Measurements from ENCODE around the gene FAM217B.

Gene FAM217B, protein sequence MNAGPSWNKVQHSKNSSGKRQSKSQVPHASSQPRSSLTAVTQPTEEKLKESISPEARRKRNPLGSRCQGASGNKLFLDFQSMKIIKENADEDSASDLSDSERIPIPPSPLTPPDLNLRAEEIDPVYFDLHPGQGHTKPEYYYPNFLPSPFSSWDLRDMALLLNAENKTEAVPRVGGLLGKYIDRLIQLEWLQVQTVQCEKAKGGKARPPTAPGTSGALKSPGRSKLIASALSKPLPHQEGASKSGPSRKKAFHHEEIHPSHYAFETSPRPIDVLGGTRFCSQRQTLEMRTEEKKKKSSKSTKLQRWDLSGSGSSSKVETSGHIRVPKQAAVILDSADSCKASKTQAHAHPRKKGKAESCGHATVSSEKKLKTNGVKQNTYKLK

DNA sequence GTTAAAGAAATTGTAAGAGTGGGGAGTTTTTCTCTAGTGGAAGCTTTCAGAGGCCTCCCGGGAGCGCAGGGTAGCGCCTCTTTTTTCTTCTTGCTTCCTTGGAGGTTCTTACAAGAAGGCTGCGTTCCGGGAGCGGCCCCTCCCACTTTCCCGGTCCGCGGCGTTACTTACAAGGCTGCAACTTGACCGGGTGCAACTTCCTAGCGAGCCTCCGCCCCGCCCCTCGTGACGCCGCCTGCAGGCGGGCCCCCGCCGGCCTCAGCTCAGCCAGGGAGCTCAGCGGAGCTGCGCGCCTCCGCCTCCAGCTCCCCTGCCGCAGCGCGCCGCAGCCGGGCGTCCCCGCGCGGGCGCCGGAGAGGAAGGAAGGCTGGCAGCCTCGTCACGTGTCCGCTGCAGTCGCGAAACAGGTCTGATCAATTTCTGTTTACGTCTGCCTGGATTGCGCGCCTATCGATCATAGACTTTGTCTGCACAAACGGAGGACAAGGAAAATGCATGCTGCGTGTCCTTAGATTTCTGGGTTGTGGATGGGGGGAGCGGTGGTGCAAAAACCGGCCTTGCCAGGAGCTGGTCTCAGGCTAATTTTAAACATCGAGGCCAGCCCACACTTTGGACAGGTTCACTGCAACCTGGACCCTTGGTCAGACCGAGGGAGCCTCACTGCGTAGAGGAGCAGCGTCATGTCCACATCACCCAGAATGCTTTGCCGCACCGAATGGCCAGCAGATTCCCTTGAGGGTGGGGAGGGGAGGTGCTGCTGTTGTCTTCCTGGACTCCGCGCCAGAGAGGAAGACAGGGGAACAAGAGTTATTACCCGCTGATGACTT lies at the start of gene FAM217B, which contains the start of gene PPP1R3D:
FAM217B (plus strand) TSS at position 261 of the 827 bp plus-strand sequence. CDS start 3,555 bp downstream, outside the sequence.
PPP1R3D (minus strand) TSS at position 177 of the 827 bp plus-strand sequence. CDS start 374 bp downstream, outside the sequence.
- Mint-ChIP-seq H3K36me3 (ENCODE audit: low read depth) (peaks cover 25% of the 10 kb centered on the region), H3K27me3 (ENCODE audit: low read depth) (no peaks in the 10 kb centered on the region), H3K9me3 (no peaks in the 10 kb centered on the region), H3K4me3 (peak within 1 kb of the TSS; percentile 98), H3K27ac (peak within 1 kb of the TSS; percentile 98), H3K4me1 (ENCODE audit: low read depth) (peaks cover 32% of the 10 kb centered on the region)

DNA sequence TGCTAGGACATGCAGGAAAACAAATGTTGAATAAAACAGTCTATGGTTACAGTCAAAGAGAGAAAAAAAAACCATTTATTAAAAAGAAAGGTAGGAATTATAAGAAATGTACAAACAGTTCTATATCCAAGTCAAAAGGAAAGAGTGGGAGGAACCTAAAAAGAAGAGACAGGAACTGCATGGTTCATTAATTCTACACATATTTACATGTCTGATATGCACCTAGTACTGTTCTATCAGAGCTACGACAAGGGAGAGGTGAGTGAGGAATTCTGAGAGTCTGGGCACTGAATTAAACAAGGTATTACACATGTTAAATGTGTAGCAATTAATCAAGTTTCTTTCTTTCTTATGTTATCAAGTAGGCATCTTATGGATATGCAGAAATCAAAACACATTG lies 48.6 kb upstream of the FAM217B start:
- no peak overlapping the region for H3K27ac Mint-ChIP-seq
- H3K4me1 Mint-ChIP-seq (ENCODE audit: low read depth): no peaks in the 10 kb centered on the region
- peaks cover 4% of the 10 kb centered on the region for H3K27me3 Mint-ChIP-seq (ENCODE audit: low read depth)
- no peaks in the 10 kb centered on the region for H3K36me3 Mint-ChIP-seq (ENCODE audit: low read depth)
- no peak overlapping the region for H3K4me3 Mint-ChIP-seq
- H3K9me3 Mint-ChIP-seq: no peaks in the 10 kb centered on the region

DNA sequence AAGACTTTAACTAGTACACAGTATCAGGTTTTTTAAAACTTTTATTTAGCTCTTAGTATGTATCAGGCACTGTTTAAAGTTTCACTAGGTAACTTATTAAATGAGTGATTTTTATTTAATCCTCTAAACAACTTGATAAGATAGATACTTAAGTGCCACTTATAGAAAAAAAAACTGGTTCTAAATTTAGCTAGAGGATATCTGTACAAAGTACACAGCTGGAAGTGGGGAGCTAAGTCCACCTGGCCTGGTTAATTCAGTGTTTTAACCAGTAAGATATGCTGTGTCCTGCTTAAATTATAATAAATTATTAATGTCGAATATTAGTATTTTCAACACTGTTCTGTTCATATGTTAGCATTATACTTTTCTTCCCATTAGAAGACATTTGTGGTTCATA lies 44.3 kb upstream of the FAM217B start:
- no peaks in the 10 kb centered on the region for H3K4me1 Mint-ChIP-seq (ENCODE audit: low read depth)
- peaks cover 4% of the 10 kb centered on the region for H3K27me3 Mint-ChIP-seq (ENCODE audit: low read depth)
- H3K4me3 Mint-ChIP-seq: no peak overlapping the region
- no peaks in the 10 kb centered on the region for H3K9me3 Mint-ChIP-seq
- H3K27ac Mint-ChIP-seq: no peak overlapping the region
- no peaks in the 10 kb centered on the region for H3K36me3 Mint-ChIP-seq (ENCODE audit: low read depth)

DNA sequence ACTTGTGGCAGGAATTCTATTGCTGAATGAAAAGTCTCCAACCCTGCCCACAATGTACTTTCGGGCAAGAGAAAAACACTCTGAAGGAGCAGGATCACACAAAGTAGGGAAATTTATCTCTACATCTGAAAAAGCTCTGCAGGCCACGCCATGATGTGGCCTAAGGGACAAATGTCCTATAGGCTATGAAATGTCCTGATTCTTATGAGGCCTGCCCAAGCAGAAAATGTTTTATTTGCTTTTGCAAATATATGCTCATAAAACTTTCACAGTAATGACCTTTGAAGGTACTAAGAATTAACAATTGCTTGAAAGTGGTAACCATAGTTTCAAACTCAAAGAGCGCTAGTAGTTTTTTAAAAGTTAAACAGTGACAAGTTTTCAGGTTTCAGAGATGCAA lies 37.7 kb upstream of the FAM217B start:
- no peaks in the 10 kb centered on the region for H3K36me3 Mint-ChIP-seq (ENCODE audit: low read depth)
- H3K9me3 Mint-ChIP-seq: no peaks in the 10 kb centered on the region
- H3K4me1 Mint-ChIP-seq (ENCODE audit: low read depth): no peaks in the 10 kb centered on the region
- H3K27ac Mint-ChIP-seq: no peak overlapping the region
- no peak overlapping the region for H3K4me3 Mint-ChIP-seq
- H3K27me3 Mint-ChIP-seq (ENCODE audit: low read depth): peaks cover 13% of the 10 kb centered on the region

DNA sequence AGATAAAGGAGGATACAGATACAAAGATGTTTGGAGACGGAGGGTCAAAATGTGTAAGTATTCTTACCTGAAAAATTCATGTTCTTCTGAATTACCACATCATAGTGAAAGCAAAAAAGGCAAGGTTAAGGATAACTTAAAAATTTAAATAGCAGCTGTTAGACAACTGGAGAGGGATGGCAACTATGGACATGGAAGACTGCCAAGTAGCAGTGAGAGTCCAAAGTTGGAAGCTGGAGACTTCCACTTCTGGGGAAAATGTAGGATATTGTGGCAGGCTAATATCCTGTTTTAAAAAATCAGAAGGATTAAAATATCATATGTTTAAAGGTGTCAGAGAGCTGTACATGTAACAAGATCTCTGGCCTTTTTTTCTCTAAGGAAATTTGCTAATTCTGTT lies 36.6 kb upstream of the FAM217B start:
- H3K36me3 Mint-ChIP-seq (ENCODE audit: low read depth): no peaks in the 10 kb centered on the region
- no peak overlapping the region for H3K27ac Mint-ChIP-seq
- no peak overlapping the region for H3K4me3 Mint-ChIP-seq
- H3K9me3 Mint-ChIP-seq: no peaks in the 10 kb centered on the region
- H3K27me3 Mint-ChIP-seq (ENCODE audit: low read depth): peaks cover 13% of the 10 kb centered on the region
- H3K4me1 Mint-ChIP-seq (ENCODE audit: low read depth): no peaks in the 10 kb centered on the region

DNA sequence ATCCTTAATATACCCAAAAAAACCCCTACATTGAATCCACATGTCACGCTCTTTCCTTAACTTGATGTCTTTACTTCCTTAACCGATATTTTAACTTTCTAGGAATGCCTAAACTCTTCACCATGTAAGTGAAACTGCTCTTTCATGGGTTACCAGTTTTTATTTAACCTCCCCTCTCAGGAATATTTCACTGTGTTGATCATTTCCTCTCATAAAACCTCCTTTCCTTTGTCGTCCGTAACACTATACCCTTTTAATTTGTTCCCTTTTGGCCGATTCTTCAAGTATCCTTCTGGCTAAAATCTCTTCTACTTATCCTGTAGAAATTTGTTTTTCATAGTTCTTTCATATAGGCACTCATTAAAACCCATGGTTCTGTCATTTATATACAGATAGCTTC lies 31.3 kb upstream of the FAM217B start:
- Mint-ChIP-seq H3K27me3 (ENCODE audit: low read depth) (peaks cover 11% of the 10 kb centered on the region), H3K9me3 (no peaks in the 10 kb centered on the region), H3K27ac (no peak overlapping the region), H3K36me3 (ENCODE audit: low read depth) (no peaks in the 10 kb centered on the region), H3K4me1 (ENCODE audit: low read depth) (no peaks in the 10 kb centered on the region), H3K4me3 (no peak overlapping the region)

DNA sequence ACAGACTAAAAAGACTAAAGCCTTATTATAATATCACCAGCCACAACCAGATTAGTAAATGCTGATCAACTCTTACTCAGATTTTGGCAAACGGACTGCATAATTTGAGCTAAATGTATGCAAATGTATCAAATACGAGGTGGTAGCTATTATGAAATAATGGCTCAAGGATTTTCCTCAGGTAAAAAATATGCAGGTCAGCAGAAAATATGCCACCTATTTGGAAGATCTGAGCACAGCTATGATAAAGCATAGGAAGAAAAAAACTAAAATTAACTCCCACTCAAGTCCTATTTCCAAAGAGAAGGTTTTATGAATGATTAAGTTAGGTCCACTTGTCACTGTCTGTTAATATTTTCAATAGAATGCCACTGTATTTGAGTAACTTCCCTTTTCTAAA lies 29.1 kb upstream of the FAM217B start:
- H3K27ac Mint-ChIP-seq: no peak overlapping the region
- H3K36me3 Mint-ChIP-seq (ENCODE audit: low read depth): no peaks in the 10 kb centered on the region
- H3K9me3 Mint-ChIP-seq: no peaks in the 10 kb centered on the region
- no peak overlapping the region for H3K4me3 Mint-ChIP-seq
- H3K27me3 Mint-ChIP-seq (ENCODE audit: low read depth): peaks cover 6% of the 10 kb centered on the region
- no peaks in the 10 kb centered on the region for H3K4me1 Mint-ChIP-seq (ENCODE audit: low read depth)

DNA sequence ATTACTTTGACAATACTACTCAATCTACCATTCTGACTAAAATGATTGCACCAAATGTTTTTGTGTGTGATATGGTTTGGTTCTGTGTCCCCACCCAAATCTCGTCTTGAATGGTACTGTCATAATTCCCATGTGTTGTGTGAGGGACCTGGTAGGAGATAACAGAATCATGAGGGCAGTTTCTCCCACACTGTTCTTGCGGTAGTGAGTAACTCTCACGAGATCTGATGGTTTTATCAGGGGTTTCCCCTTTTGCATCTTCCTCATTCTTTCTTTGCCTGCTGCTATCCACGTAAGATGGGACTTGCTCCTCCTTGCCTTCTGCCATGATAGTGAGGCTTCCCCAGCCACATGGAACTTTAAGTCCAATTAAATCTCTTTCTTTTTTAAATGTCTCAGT lies 27.6 kb upstream of the FAM217B start:
- H3K9me3 Mint-ChIP-seq: no peaks in the 10 kb centered on the region
- H3K36me3 Mint-ChIP-seq (ENCODE audit: low read depth): no peaks in the 10 kb centered on the region
- peaks cover 6% of the 10 kb centered on the region for H3K27me3 Mint-ChIP-seq (ENCODE audit: low read depth)
- H3K4me3 Mint-ChIP-seq: no peak overlapping the region
- H3K4me1 Mint-ChIP-seq (ENCODE audit: low read depth): no peaks in the 10 kb centered on the region
- no peak overlapping the region for H3K27ac Mint-ChIP-seq

DNA sequence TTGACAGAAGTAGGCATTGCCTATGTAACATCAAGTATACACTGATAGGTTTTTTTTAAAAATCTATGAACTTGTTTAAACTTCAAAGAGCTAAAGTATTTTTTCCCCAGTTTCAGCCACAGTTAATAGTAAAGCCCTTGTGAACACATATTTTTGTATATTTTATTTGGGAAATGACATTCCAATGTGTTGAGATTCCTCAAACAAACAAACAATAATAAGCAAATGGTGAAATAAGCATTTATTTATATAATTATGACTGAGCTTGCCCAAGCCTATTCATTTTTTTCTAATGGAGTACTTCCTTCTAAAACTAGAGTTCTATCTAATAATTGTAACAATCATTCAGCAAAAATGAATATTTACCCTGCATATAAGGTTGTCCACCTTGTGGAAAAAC lies 19.2 kb upstream of the FAM217B start:
- Mint-ChIP-seq H3K4me3 (no peak overlapping the region), H3K27ac (no peak overlapping the region), H3K9me3 (no peaks in the 10 kb centered on the region), H3K27me3 (ENCODE audit: low read depth) (peaks cover 28% of the 10 kb centered on the region), H3K4me1 (ENCODE audit: low read depth) (no peaks in the 10 kb centered on the region), H3K36me3 (ENCODE audit: low read depth) (no peaks in the 10 kb centered on the region)

DNA sequence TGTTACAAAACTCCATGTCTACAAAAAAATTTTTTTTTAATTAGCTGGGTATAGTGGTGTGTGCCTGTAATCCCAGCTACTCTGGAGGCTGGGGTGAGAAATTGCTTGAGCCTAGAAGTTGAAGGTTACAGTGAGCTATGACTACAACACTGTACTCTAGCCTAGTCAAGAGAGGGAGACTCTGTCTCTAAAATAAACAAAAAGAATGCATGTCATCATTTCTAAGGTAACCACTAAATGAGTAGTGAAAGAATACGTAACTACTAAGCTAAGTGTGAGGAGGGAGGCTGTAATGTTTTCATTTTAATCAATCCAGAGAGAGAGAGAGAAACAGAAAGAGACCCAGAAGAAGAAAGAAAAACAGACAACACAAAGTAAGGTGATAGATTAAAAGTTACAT lies 16.7 kb upstream of the FAM217B start:
- no peaks in the 10 kb centered on the region for H3K9me3 Mint-ChIP-seq
- H3K36me3 Mint-ChIP-seq (ENCODE audit: low read depth): no peaks in the 10 kb centered on the region
- H3K27ac Mint-ChIP-seq: no peak overlapping the region
- no peaks in the 10 kb centered on the region for H3K4me1 Mint-ChIP-seq (ENCODE audit: low read depth)
- peaks cover 31% of the 10 kb centered on the region for H3K27me3 Mint-ChIP-seq (ENCODE audit: low read depth)
- H3K4me3 Mint-ChIP-seq: no peak overlapping the region

DNA sequence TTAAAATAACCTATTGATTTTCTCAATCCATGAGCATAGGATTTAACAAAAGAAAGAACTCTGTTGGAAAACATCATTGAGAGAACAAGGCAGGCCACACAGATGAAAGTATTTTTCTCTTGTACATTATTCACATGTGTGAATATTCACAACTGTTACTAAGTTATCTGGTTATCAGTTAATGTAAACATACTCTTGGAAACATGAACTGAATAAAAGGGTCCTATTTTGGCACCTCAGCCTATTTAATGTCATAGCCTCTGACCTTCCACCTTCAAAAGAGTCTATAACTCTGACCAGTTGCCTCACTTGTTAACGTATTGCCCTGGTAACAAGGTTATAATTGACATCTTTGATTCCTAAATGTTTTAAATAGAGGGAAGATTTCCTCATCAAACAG lies 14.8 kb upstream of the FAM217B start:
- no peak overlapping the region for H3K27ac Mint-ChIP-seq
- no peaks in the 10 kb centered on the region for H3K9me3 Mint-ChIP-seq
- H3K27me3 Mint-ChIP-seq (ENCODE audit: low read depth): peaks cover 31% of the 10 kb centered on the region
- H3K4me1 Mint-ChIP-seq (ENCODE audit: low read depth): no peaks in the 10 kb centered on the region
- no peak overlapping the region for H3K4me3 Mint-ChIP-seq
- H3K36me3 Mint-ChIP-seq (ENCODE audit: low read depth): no peaks in the 10 kb centered on the region

DNA sequence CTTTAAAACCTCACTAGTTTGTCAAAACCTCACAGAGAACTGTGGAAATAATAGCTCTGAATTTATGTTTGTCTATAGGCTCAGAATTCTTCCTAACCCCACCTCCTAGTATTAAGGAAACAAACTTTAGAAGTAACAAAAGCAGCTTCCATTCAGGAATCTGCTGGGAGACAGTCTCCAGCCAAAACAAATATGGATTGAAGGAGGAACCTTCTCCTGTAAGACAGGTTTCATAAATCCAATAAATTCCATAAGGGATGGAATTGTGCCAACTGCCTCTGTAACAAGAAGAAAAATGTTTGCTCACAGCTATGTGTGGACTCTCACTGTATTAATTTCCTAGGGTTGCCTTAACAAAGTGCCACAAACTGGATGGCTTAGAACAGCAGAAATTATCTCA lies 14.3 kb upstream of the FAM217B start:
- Mint-ChIP-seq H3K27me3 (ENCODE audit: low read depth) (peaks cover 31% of the 10 kb centered on the region), H3K4me1 (ENCODE audit: low read depth) (no peaks in the 10 kb centered on the region), H3K27ac (no peak overlapping the region), H3K4me3 (no peak overlapping the region), H3K36me3 (ENCODE audit: low read depth) (no peaks in the 10 kb centered on the region), H3K9me3 (no peaks in the 10 kb centered on the region)

DNA sequence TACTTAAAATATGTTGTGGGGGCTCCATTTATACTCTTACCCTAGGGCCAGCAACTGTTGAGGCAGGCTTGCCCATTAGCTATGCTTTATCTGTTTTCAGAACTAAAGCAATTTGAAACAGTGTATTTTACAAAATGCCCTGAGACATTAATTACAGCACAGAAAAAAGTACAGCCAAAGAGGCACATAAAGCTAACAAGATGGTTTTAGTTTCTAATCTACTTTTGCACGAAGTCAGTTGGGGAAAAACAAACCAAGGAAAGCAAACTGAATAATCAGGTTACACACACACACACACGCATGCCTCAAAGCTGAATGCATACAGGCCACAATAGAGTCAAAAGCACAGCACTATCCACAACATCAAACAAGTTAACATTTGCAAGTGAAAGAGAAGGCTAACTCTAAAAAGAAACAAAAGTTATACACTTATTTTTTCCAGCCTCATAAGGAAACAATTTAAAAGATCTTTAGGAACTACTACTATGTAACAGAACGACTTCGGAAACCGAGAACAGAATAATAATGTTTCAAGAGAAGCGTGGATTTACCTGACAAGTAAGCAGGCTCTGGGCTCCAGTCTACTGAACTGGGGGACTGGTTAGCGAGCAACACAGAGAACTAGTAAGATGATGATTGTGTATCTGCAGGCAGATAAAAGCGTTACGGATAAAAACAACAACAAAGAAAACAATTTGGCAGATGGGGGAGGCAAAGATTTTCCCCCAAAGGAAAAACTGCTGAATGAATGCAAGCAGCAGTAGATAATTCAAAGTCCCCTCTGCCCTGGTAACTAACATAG lies 8.5 kb upstream of the FAM217B start:
- Mint-ChIP-seq H3K27me3 (ENCODE audit: low read depth) (no peaks in the 10 kb centered on the region), H3K9me3 (no peaks in the 10 kb centered on the region), H3K4me3 (peak overlapping the region; percentile 49), H3K36me3 (ENCODE audit: low read depth) (peaks cover 7% of the 10 kb centered on the region), H3K27ac (peak overlapping the region; percentile 16), H3K4me1 (ENCODE audit: low read depth) (peaks cover 11% of the 10 kb centered on the region)

DNA sequence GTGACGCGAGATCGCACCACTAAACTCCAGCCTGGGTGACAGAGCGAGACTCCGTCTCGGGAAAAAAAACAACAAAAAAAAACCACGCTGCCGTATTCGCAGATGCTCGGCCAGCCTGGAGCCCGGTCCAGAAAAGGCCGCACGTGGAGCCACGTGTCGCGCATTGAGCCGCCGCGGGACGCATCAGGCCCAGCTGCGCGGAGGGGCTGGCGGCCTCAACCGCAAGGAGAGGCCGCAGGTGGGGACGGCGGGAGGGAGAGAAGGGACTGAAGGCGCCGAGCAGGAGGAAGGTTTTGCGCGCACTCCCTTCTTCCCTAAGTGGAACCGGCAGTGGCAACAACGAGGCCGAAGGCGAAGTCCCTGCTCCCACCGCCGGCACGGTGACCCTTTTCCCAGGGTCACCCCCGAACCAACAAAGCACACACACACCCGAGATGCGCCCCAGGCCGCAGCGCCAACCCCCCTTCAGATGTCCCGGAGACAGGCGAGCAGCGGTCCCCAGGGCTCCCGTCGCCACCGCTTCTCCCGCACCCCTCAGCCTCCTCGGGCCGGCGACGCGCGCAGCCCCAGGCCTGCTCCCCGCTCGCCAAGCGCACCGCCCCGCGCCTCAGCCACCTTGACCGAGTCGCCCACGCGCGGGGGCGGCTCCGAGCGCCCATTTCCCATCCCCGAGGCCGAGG lies 7.4 kb upstream of the FAM217B start:
- H3K36me3 Mint-ChIP-seq (ENCODE audit: low read depth): peaks cover 7% of the 10 kb centered on the region
- peak overlapping the region; percentile 42 for H3K4me3 Mint-ChIP-seq
- H3K27me3 Mint-ChIP-seq (ENCODE audit: low read depth): no peaks in the 10 kb centered on the region
- no peak overlapping the region for H3K27ac Mint-ChIP-seq
- no peaks in the 10 kb centered on the region for H3K9me3 Mint-ChIP-seq
- H3K4me1 Mint-ChIP-seq (ENCODE audit: low read depth): peaks cover 16% of the 10 kb centered on the region
